H1 (cell line): Measurements from ENCODE around the gene TLE4. TPM values are rescaled to one million over a fixed set of nuclear protein-coding genes. Genes with fewer than 3 reads are reported as not detected.

Experiments used
- CTCF ChIA-PET: fragments of 300-600 bp; sonication (Branson Sonifier 250); formaldehyde crosslinking; loops from one replicate; lab custom pipeline; 2021; ENCODE audit not compliant: partially characterized antibody; lab: Charles Lee
- POLR2A ChIA-PET: fragments of 300-600 bp; sonication (Branson Sonifier 250); formaldehyde crosslinking; loops from one replicate; lab custom pipeline; 2021; ENCODE audit warnings: inconsistent platforms; ENCODE audit not compliant: partially characterized antibody; lab: Charles Lee
- DNase-seq, 2 experiments: peaks; one replicate each; pipeline versions ENCODE4 v3.0.0 to v3.0.0-alpha.2; 2010 to 2022; ENCODE audit warnings: low spot score in 2 of 2, low read depth in 1 of 2, mixed read lengths in 1 of 2
- FAIRE-seq: peaks from 2 replicates; lab custom pipeline; 2011; peaks lifted over from hg19 to GRCh38; lab: Jason Lieb, UNC
- H2AFZ ChIP-seq: 2 replicates; pipeline ENCODE4 v1.8.1; 2012; ENCODE audit warnings: low read length, inconsistent platforms
- H2AK5ac ChIP-seq: 2 replicates; pipeline ENCODE4 v1.6.1; 2013; ENCODE audit warnings: low read depth, low read length
- H2BK120ac ChIP-seq: replicated peaks from 2 replicates; pipeline ENCODE3; 2013; ENCODE audit warnings: low read depth, low read length, inconsistent platforms
- H2BK12ac ChIP-seq: 2 replicates; pipeline ENCODE4 v1.6.1; 2013; ENCODE audit warnings: low read depth, low read length
- H2BK15ac ChIP-seq: 2 replicates; pipeline ENCODE4 v1.6.1; 2013; ENCODE audit warnings: low read length
- H2BK20ac ChIP-seq: 2 replicates; pipeline ENCODE4 v1.6.1; 2013; ENCODE audit warnings: low read length
- H2BK5ac ChIP-seq: 2 replicates; pipeline ENCODE4 v1.6.1; 2013; ENCODE audit warnings: low read depth, low read length
- H3K14ac ChIP-seq: 2 replicates; pipeline ENCODE4 v1.6.1; 2013; ENCODE audit warnings: inconsistent platforms; ENCODE audit not compliant: insufficient read length
- H3K18ac ChIP-seq: 2 replicates; pipeline ENCODE4 v1.6.1; 2013; ENCODE audit warnings: low read length; ENCODE audit errors: extremely low read depth
- H3K23ac ChIP-seq: 2 replicates; pipeline ENCODE4 v1.6.1; 2013; ENCODE audit warnings: inconsistent platforms; ENCODE audit not compliant: insufficient read length
- H3K23me2 ChIP-seq: 2 replicates; pipeline ENCODE4 v1.6.1; 2013; ENCODE audit warnings: low read depth, low read length
- H3K27ac ChIP-seq: 2 replicates; pipeline ENCODE4 v1.6.1; 2011; ENCODE audit warnings: low read depth, low read length, inconsistent platforms
- H3K27me3 ChIP-seq, 4 experiments: replicated peaks in 1 of 4; 1 replicate in 1 of 4; 2 replicates in 3 of 4; pipeline versions ENCODE4 v1.6.1 to v1.8.1; 2011 to 2013; ENCODE audit warnings: low read length in 3 of 4, mild to moderate bottlenecking in 3 of 4, inconsistent platforms in 2 of 4, mixed read lengths in 2 of 4, moderate library complexity in 1 of 4; ENCODE audit not compliant: control insufficient read depth in 3 of 4, insufficient read depth in 3 of 4; ENCODE audit errors: extremely low read depth in 1 of 4
- H3K36me3 ChIP-seq, 4 experiments: 2 replicates each; pipeline versions ENCODE4 v1.6.1 to v1.8.1; 2011 to 2013; ENCODE audit warnings: mild to moderate bottlenecking in 4 of 4, low read length in 3 of 4, moderate library complexity in 2 of 4, control low read depth in 1 of 4, inconsistent platforms in 1 of 4; ENCODE audit not compliant: insufficient read depth in 4 of 4, control insufficient read depth in 2 of 4
- H3K4ac ChIP-seq: replicated peaks from 2 replicates; pipeline ENCODE3; 2013; ENCODE audit warnings: low read length, low read depth, mixed read lengths, inconsistent platforms; ENCODE audit not compliant: insufficient read length
- H3K4me1 ChIP-seq, 4 experiments: replicated peaks in 1 of 4; 1 replicate in 1 of 4; 2 replicates in 3 of 4; pipeline versions ENCODE4 v1.6.1 to v1.8.1; 2011 to 2013; ENCODE audit warnings: low read length in 3 of 4, inconsistent platforms in 2 of 4, mixed read lengths in 1 of 4; ENCODE audit not compliant: insufficient read depth in 4 of 4, control insufficient read depth in 3 of 4
- H3K4me2 ChIP-seq, 2 experiments: 2 replicates each; pipeline versions ENCODE4 v1.6.1 to v1.8.1; 2011 to 2013; ENCODE audit warnings: low read depth in 2 of 2, low read length in 2 of 2, control low read depth in 1 of 2, inconsistent platforms in 1 of 2, mild to moderate bottlenecking in 1 of 2; ENCODE audit not compliant: insufficient read depth in 1 of 2
- H3K4me3 ChIP-seq, 4 experiments: fragments of 200-600, 300-600 bp in 1 of 4; sonication (generic), shearing (Covaris generic), sonication (Bioruptor Twin) in 1 of 4; 2 replicates each; pipeline versions ENCODE4 v1.5.1 to v1.8.1; 2011 to 2016; ENCODE audit warnings: low read length in 4 of 4, low read depth in 3 of 4, control low read depth in 2 of 4, inconsistent platforms in 2 of 4, mild to moderate bottlenecking in 2 of 4, mixed read lengths in 1 of 4, moderate library complexity in 1 of 4; ENCODE audit not compliant: insufficient read depth in 2 of 4; ENCODE audit errors: extremely low read depth in 1 of 4
- H3K56ac ChIP-seq: replicated peaks from 2 replicates; pipeline ENCODE3; 2013; ENCODE audit warnings: low read depth, mild to moderate bottlenecking, mixed read lengths, low read length, inconsistent platforms; ENCODE audit not compliant: insufficient read length
- H3K79me1 ChIP-seq: 2 replicates; pipeline ENCODE4 v1.6.1; 2013; ENCODE audit warnings: low read depth, low read length, control low read depth
- H3K79me2 ChIP-seq, 2 experiments: 2 replicates each; pipeline versions ENCODE4 v1.6.1 to v1.8.1; 2012 to 2013; ENCODE audit warnings: low read length in 2 of 2, mild to moderate bottlenecking in 2 of 2, inconsistent platforms in 1 of 2; ENCODE audit not compliant: insufficient read depth in 2 of 2, control insufficient read depth in 1 of 2
- H3K9ac ChIP-seq, 4 experiments: replicated peaks in 1 of 4; 1 replicate in 1 of 4; 2 replicates in 3 of 4; pipeline versions ENCODE4 v1.6.1 to v1.8.1; 2011 to 2013; ENCODE audit warnings: low read depth in 3 of 4, low read length in 3 of 4, control low read depth in 2 of 4, mild to moderate bottlenecking in 2 of 4, moderate library complexity in 2 of 4, inconsistent platforms in 1 of 4; ENCODE audit errors: extremely low read depth in 1 of 4
- H3K9me3 ChIP-seq, 2 experiments: 2 replicates each; pipeline versions ENCODE4 v1.6.1 to v1.8.1; 2012 to 2013; ENCODE audit warnings: mild to moderate bottlenecking in 2 of 2, moderate library complexity in 2 of 2, control low read depth in 1 of 2, inconsistent platforms in 1 of 2, low read depth in 1 of 2, low read length in 1 of 2, mixed read lengths in 1 of 2; ENCODE audit not compliant: insufficient read depth in 2 of 2
- H4K20me1 ChIP-seq, 2 experiments: replicated peaks in 1 of 2; 2 replicates each; pipeline versions ENCODE3 to v1.8.1; 2011 to 2013; ENCODE audit warnings: inconsistent platforms in 2 of 2, low read length in 2 of 2, mild to moderate bottlenecking in 1 of 2; ENCODE audit not compliant: insufficient read depth in 2 of 2, control insufficient read depth in 1 of 2
- H4K5ac ChIP-seq: 2 replicates; pipeline ENCODE4 v1.6.1; 2013; ENCODE audit warnings: low read length, low read depth, mixed read lengths, inconsistent platforms; ENCODE audit not compliant: insufficient read length
- H4K8ac ChIP-seq: 2 replicates; pipeline ENCODE4 v1.8.0; 2013; ENCODE audit warnings: mild to moderate bottlenecking, moderate library complexity, low read length, inconsistent platforms; ENCODE audit not compliant: insufficient read depth; ENCODE audit errors: extremely low read depth
- H4K91ac ChIP-seq: replicated peaks from 2 replicates; pipeline ENCODE3; 2013; ENCODE audit warnings: low read length, mixed read lengths, inconsistent platforms; ENCODE audit not compliant: insufficient read length
- KDM4A ChIP-seq: IDR thresholded peaks from one replicate; pipeline ENCODE4 v1.7.1; 2012; ENCODE audit warnings: low read depth, mild to moderate bottlenecking, moderate library complexity, low read length, inconsistent platforms; ENCODE audit not compliant: severe bottlenecking
- POLR2A ChIP-seq, 2 experiments: IDR thresholded peaks; 1 replicate in 1 of 2; 2 replicates in 1 of 2; pipeline ENCODE4 v1.6.1; 2011; ENCODE audit warnings: low read depth in 2 of 2, low read length in 2 of 2, mild to moderate bottlenecking in 2 of 2; ENCODE audit errors: control extremely low read depth in 1 of 2
- WGBS, 2 experiments: shearing (Covaris generic) in 1 of 2; methylation state at CpG; one replicate each; pipeline versions ENCODE4 v1.1.6 to v1.1.7; 2013 to 2015; ENCODE audit warnings: low lambda C conversion rate in 2 of 2, mixed read lengths in 2 of 2, inconsistent platforms in 1 of 2, low coverage in 1 of 2, missing lambda C conversion rate in 1 of 2; ENCODE audit not compliant: insufficient replicate concordance in 2 of 2, insufficient coverage in 1 of 2, insufficient read length in 1 of 2; ENCODE audit errors: extremely low coverage in 1 of 2, missing lambda C conversion rate in 1 of 2; 5-methylcytosine and 5-hydroxymethylcytosine counted together
- polyA plus RNA-seq, 7 experiments: library from polyadenylated mRNA; depleted of rRNA in 3 of 7; stranded (reverse) in 5 of 7; unstranded in 2 of 7; fragments of >200 nt in 5 of 7; fragments of 200-250 nt in 2 of 7; gene quantifications; 1 replicate in 5 of 7; 2 replicates in 1 of 7; 4 replicates in 1 of 7; pipeline versions ENCODE4 v1.2.1 to v1.2.3, GENCODE V29; 2011 to 2013; ENCODE audit warnings: missing spikeins in 2 of 7, mixed read lengths in 2 of 7
- total RNA-seq: library from RNA; stranded (reverse); fragmentation: NEBNext Ultra II Directional; extraction: Animal tissue kit (Norgen Biotek cat#: 25700); gene quantifications from 2 replicates; pipeline ENCODE4 v1.2.1, GENCODE V29; 2021

The TLE4 gene
- total and polyA plus RNA-seq, 2 of the 8 experiments (the other 6 are each of a cell fraction or from before 2014, with no cell fraction given): 32.4 to 36.9 TPM

DNA sequence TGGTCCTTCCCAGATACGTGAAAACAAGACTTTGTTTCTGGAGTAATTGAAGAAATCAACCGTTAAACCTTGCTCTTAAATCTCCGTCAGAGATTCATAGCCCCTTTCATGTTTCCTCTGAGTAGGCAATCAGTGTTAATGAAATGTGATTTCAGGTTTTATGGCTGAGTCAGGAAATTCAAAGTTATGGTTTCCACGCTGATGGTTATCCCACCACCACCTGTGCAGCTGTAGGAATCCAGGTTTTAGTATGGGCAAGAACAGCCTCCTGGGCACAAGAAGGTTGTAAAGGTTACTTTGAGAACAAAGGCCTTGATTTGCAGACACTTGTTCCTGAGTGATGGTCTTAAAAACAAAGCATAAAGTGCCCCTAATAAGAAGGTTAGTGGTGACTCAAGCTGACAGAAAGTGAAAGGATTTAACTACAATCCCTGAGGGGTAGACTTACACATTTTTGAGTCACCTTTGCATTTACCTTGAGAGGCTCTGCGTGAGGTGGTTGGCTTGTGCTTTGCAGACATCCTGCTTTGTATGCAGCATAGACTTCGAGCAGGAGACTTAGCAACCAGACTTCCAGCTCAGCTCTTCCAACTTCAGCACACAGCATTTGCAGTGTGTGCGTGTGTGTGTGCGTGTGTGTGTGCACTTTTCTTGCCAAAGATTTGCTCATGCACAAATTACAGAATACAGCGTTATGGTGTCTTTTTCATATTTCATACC, 159.6 kb downstream of the TLE4 start:
- H3K56ac ChIP-seq: no peak overlapping the region
- no peak overlapping the region for H3K23ac ChIP-seq
- H4K91ac ChIP-seq: no peak overlapping the region
- H3K14ac ChIP-seq: no peak overlapping the region
- H4K5ac ChIP-seq: no peak overlapping the region
- H3K79me2 ChIP-seq: no peaks in the 10 kb centered on the region
- WGBS, 2 experiments: 85% methylated on average over 9 of the region's 9 CpGs; no CpG with 5 or more reads in 1 of the 2 experiments
- H3K27me3 ChIP-seq: no peaks in the 10 kb centered on the region
- POLR2A ChIA-PET: no interaction called here
- peaks cover 0 to 11% (median 1%) of the 10 kb centered on the region in 4 experiments; a peak in 3 of 8 replicates for H3K36me3 ChIP-seq
- H2BK120ac ChIP-seq: no peak overlapping the region
- no peaks in the 10 kb centered on the region; a peak in 1 of 4 replicates for H3K9me3 ChIP-seq
- no peak overlapping the region for H2BK5ac ChIP-seq
- no peaks in the 10 kb centered on the region for H3K4me1 ChIP-seq
- H4K8ac ChIP-seq: no peak overlapping the region
- no peak overlapping the region for H3K27ac ChIP-seq
- H2BK20ac ChIP-seq: no peak overlapping the region
- no peak overlapping the region for H3K4ac ChIP-seq
- no peaks in the 10 kb centered on the region for H4K20me1 ChIP-seq
- H3K4me2 ChIP-seq: no peak overlapping the region
- no peak for TF ChIP-seq POLR2A (IDR thresholded peaks at IDR 0.05; ENCODE audit: control extremely low read depth in 1 of 2, low read depth in 2 of 2, low read length in 2 of 2)
- no peak for TF ChIP-seq KDM4A
- H3K9ac ChIP-seq: no peak overlapping the region
- H2BK12ac ChIP-seq: no peak overlapping the region
- H3K18ac ChIP-seq: no peak overlapping the region
- H3K23me2 ChIP-seq: no peaks in the 10 kb centered on the region
- H3K79me1 ChIP-seq: no peaks in the 10 kb centered on the region
- H2BK15ac ChIP-seq: no peak overlapping the region; the same call in 1 of the 2 replicates
- H3K4me3 ChIP-seq: no peak overlapping the region
- CTCF ChIA-PET: interaction anchor here (1.0 to 1.7 kb wide), 2 partner anchors 14 to 68 kb away, joined by 3 read pairs; no protein-coding TSS in a partner anchor
- no peak overlapping the region for H2AFZ ChIP-seq
- no peak for DNase-seq
- no peak overlapping the region for H2AK5ac ChIP-seq
- FAIRE-seq: no peak
